GM19239 (cell line): ENCODE results near the gene PLCG2.
"Not testable (repeated sequence)": the region's sequence is repeated elsewhere in the genome, so short reads cannot be mapped to it uniquely, and the experiment has no call there.

Experiments used
- DNase-seq: peaks from one replicate; pipeline ENCODE4 v3.0.0; 2011; ENCODE audit warnings: low spot score; ENCODE audit not compliant: insufficient read length
- FAIRE-seq: peaks from 2 replicates; lab custom pipeline; 2011; peaks lifted over from hg19 to GRCh38; lab: Jason Lieb, UNC

Gene PLCG2

DNA sequence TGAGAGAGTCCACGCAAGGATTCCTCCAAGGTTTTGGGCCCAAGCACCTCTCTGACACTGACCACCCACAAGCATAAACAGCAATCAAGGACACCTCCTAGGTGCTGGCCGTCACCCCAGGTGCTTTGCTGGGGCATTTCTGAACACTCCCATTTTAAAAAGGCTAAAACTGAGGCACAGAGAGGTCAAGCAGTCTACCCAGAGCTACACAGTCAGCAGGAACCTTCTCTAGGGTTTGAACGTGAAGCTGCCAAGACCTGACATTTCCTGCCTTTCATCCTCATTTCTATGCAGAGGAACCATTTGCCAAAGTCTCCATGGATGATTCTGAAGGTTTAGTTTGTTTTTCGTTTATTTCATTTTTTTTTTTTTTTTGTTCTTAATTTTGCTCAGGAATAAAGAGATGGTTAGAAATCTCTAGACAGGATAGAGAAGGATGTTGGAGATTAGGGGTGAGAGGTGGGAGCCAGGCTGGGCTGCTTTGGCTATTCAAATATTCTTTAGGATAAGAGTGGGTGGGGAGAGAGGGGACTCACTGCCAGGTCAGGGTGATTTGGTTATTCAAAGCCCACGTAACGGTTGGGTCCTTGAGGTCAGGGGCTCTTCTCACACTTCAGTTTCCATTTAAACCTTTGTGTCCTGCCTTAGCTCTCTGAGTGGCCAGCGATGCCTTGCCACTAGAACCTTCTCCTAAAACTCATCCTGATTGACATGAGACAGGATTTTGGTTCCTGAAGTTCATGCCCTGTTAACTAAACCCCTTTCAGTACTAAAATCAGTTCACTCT, 6.2 kb downstream of the PLCG2 start:
- FAIRE-seq, result peak; percentile 56
- no peak for DNase-seq

DNA sequence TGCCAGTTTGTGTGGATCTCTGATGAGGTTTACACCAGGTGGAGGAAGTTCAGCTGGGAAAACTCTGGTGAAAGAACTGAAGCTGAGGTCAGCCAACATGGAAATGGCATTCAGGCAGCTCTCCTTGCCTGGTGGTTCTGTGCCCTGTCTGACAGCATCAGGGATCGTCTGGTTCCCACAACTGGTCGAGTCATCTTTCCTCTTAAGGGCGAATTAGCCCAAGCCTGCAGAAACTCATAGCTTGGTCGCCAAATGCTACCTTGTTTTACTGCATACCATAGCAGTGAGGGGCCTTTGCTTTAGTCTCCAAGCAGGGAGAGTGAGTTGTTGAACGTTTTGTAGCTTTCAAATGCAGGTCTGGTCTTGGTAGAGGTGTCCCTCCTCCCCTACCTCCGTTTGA, 7.2 kb downstream of the PLCG2 start:
- DNase-seq, result no peak
- peak; percentile 23 for FAIRE-seq

DNA sequence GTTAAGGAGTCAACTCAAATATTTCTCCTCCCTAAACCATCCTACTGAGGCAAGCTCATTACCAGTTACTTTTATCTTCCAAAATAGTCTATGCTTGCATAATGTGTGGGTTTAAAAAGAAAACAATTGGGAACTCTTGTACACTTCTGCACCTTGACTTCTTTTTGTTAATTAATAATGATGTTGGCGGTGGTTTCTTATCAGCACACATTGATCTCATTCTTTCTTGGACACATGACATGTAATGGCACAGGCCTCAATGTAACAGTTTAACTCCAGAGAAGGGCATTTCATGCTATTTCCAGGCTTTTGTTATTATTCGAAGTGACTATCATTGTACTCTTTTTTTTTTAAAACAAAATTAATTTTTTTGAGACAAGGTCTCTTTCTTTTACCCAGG, 7.8 kb downstream of the PLCG2 start:
- DNase-seq, result no peak
- FAIRE-seq, result no peak

DNA sequence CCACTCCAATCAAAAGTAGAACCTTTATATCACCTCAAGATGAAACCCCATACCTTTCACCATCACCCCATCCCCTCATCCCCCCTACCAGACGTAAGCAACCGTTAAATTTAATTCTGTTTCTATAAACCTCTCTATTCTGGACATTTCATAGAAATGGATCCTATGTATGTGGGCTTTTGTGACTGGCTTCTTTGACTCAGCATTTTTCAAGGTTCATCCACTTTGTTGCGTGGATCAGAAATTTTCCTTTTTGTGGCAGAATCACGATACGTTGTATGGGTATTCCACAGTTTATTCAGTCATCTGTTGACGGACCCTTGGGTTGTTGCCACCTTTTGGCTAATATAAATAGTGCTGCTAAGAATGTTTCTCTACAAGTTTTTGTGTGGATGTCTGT, 8.6 kb downstream of the PLCG2 start:
- DNase-seq, result no peak
- FAIRE-seq, result no peak

DNA sequence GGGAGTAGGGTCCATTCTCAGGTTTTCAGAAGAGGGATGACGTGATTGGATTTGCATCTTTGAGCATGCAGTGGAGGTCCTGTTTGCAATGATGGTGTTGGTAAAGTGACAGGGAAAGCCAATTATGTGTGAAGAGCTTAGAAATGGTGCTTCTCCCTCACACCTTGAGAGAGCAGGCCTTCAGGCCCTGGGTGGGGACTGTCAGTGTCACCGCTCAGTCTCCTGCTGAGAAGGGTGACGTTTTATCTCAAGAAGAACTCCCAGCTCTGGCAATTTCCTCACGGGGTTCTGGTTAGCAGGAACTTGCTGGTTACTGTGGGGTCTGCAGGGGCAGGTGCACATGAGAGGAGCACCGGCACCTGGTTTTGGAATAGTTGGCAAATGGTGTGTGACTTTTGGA, 11.2 kb downstream of the PLCG2 start:
- DNase-seq, result no peak

DNA sequence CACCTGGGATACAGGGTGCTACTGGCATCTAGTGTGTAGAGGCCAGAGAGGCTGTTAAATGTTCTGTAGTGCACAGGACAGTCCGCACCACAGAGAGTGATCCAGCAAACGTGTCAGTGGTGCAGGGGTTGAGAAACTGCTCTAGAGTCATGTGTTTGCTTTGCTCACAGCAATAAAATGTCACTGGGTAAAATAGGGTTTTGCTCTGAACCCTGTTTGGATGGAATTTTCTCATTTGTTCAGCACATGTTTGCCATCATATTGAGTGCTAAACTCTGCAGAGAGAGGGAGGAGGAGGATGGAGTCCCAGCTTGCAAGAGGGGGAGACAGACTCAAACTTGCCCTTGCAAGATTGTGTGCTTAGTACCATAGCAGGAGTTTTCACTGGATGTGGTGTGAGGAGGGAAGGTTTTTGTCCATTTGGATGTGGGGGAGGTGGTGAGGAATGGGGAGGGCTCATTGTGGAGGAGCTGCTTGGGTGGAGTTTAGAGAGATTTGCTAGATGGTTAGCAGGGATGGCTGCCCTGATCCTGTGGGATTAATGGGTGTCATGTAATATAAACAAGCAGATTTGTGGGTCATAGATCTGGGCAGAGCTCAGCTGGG, 11.8 kb downstream of the PLCG2 start:
- DNase-seq, result no peak
- FAIRE-seq, result no peak

More for the DNA sequence above, 11.2 kb downstream of the PLCG2 start:
- FAIRE-seq, result no peak

DNA sequence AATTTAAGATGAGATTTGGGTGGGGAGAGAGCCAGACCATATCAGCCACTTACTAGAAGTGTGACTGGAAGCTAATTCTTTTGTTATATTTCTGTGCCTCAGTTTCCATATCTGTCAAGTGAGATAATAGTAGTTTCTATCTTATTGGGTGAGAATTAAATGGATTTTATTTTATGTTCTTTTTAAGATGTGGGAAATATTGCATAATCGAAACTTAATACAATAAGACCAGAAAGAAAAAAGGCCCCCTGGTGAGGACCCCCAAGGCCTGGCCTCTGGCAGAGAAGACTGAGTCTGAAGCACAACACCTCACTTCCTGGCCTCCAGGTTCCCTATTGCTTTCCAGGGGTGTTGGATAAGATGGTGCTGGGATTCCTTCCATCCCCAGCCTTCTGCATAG, 13.7 kb downstream of the PLCG2 start:
- DNase-seq, result no peak
- FAIRE-seq, result no peak

DNA sequence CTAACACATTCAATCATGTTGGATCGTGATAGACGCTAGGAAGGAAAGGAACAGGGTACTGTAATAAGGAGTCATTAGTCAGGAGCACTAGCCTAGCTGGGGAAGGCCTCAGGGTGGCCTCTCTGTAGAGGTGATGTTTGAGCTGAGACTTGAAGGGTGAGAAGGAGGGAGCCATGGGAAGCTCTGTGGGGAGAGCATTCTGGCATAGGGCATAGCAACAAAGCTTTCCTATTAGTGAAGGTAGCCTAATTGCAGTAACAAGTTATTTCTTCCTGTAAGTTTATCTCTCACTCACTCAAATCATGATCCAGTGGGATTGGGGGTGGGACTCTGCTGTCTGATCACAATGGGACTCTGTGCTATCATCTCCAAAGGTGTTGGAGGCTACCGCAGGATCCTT, 16.1 kb downstream of the PLCG2 start:
- DNase-seq (no peak), FAIRE-seq (peak; percentile 8)

DNA sequence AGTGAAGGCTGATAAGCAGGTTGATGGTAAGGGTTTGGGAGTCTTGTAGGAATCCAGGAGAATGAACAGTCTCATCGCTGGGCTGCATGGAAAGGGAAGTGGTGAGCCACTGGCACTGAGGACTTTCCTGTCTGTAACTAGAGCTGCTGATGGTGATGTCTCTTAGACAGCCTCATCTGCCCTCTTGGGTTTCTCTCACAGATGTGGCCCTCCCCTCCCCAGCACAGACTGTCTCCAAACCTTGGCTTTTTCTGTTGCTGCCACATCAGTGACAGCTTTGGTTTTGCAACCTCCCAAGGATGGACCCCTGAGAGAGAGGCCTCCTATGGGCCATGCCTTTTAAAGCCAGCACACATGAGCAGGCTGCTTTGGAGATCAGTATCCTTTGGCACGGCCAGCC, 16.9 kb downstream of the PLCG2 start:
- DNase-seq, result no peak
- FAIRE-seq, result peak; percentile 80

DNA sequence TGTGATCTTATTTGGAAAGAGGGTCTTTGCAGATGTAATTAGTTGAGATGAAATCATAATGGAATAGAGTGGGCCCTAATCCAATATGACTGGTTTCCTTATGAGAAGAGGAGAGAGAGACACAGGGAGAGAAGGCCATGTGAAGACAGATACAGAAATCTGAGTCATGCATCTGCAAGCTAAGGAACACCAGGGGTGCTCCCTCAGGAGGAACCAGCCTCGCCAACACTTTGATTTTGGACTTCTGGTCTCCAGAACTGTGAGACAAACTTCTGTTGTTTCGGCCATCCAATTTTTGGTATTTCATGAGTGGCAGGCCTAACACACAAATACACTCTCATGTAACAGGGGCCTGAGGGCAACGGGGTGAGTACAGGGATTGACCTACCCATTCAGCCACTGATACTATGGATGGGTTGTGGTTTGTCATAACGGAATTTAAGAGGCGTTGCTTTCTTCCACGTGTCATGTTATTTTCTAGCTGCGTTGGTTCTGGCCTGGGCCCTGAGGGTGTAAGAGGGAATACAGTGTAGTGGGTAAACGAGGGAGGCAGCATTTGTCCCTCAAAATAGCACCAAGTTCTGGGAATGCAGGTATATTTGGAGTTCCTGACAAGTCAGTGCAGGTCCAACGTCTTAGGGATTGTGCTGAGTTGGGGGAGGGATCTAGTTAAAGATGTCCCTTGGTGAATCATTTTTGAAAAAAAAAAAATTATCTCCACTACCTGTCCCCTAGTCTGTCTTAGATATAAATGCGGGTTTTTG, 17.7 kb downstream of the PLCG2 start:
- DNase-seq (no peak), FAIRE-seq (no peak)

DNA sequence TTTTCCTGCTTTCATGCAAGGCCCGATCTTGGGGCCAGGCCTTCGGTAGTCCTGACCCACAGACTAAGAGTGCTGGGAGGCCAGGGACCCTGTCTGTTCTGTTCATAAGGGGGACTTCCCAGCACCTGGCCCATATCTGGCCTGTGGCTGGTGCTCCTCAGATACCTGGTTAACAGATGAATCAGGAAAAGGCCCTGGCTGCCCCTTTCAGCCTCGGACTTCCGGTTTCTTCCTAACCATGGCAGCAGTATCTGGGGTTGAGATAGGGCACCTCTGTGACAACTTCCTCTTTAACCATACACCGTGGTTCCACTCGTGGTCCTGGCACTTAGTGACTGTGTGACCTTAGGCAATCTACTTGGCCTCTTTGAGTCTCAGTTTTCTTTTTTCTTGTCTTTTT, 18.4 kb downstream of the PLCG2 start:
- FAIRE-seq (peak; percentile 95), DNase-seq (no peak)

DNA sequence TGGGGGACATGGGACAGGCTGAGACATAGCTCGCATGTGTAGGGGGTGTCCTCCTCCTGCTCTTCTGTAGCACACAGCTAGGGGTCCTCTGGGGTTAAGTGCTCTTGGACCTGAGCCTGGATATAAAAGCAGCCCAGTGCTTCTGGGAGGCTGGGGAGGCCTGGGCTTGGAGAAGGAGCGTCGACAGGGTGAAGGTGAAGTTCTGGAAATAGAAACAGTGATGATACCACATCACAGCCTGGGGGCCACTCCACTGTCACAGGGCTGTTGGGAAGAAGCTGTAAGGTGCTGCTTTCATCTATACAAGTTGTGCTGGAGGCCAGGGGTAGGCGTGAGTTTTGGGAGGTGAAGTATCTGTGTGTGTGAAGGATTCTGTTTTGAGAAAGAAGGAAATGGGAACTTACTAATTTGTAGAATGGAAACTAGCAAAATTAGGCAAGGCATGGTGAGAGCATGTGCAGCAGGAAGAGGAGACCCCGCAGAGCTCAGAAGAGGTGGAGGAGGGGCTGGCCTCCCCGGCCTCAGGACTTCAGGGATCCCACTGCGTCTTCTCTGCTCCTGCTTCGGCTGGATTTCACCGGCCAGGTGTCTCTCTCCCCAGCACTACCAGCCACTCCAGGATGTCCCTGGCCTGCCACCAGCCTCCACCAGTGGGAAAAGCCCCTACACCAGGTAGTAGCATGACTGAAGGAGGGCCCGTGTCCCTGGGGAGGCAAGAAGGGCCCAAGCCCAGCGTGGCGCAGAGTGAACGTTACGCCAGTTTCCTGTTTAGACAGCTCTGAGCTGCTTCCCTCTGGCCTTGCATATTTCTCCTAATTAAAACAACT, 19.4 kb downstream of the PLCG2 start:
- DNase-seq (no peak), FAIRE-seq (peak; percentile 98)

DNA sequence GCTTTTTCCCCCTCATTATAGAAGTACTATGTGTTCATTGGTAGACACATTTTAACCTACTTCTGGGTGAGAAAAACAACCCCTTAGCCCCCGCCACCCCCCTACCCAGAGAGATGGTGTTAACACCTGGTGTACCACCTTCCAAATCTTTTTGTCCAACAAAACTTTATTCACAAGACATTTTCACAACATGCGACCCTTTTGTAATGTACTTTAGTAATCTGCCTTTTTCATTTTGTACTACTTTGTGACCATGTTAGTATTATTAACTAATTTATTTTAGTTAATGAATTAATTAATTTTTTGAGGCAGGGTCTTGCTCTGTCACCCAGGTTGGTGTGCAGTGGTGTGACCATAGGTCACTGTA, 20.0 kb downstream of the PLCG2 start:
- no peak for FAIRE-seq
- DNase-seq, result no peak

DNA sequence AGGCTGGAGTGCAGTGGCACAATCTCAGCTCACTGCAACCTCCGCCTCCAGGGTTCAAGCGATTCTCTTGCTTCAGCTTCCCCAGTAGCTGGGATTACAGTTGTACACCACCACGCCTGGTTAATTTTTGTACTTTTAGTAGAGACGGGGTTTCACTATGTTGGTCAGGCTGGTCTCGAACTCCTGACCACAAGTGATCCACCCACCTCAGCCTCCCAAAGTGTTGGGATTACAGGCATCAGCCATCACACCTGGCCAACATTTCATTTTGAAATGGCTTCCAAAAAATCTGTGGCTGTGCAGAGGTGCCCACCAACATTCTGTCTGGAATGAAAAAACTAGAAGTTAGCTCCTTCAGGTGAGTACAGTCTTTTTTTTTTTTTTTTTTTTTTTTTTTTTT, 22.6 kb downstream of the PLCG2 start:
- not testable (repeated sequence) for DNase-seq, FAIRE-seq

DNA sequence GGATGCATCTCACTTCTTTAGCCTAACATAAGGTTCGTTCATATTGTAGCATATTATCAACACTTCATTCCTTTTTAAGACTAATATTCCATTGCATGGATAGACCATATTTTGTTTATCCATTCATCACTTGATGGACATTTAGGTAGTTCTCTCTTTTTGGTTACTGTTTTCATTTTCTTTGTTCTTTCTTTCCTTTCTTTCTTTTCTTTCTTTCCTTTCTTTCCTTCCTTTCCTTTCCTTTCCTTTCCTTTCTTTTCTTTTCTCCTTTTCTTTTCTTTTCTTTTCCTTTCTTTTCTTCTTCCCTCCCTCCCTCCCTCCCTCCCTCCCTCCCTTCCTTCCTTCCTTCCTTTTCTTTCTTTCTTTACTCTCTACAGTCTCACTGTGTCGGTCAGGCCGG, 24.2 kb downstream of the PLCG2 start:
- FAIRE-seq (no peak), DNase-seq (no peak)

DNA sequence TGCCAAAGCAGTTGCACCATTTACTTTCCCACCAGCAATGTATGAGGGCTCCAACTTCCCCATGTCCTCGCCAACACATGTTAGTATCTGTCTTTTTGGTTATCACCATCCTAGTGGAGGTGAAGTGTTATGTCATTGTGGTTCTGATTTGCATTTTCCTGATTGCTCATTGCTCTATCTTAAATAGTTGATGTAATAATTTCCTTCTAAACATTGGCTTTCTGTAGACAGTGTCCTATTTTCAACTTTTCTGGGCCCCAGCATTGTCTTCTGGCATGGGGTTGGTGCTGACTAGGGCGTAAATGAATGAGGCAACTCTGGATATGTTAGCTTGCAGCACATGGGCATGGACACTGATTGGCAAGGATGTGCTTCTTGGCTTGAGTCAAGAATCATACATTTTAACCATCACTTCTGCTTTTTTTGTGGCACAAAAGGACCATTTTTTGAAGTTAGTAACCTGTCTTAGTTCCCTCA, 25.1 kb downstream of the PLCG2 start:
- FAIRE-seq, result peak; percentile 94

DNA sequence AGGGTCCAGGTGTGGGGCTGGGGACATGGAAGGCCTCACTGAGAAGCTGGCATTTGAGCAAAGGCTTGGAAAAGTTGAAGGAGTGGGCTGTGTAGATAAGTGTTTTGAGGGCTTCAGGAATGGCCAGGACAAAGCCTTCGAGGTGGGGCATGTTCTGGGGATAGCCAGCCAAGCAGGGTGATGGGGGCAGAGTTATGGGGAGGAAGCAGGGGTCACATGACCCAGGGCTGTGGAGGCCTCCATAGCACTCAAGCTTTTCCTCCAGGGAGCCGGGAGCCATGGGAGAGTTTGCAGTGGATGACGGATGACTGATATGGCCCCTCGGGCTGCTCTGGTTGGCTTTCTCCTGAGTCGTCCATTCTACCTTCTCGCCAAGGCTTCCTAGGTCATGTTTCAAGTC, 27.6 kb downstream of the PLCG2 start:
- peak; percentile 49 for FAIRE-seq
- DNase-seq, result no peak

More for the DNA sequence above, 25.1 kb downstream of the PLCG2 start:
- no peak for DNase-seq

DNA sequence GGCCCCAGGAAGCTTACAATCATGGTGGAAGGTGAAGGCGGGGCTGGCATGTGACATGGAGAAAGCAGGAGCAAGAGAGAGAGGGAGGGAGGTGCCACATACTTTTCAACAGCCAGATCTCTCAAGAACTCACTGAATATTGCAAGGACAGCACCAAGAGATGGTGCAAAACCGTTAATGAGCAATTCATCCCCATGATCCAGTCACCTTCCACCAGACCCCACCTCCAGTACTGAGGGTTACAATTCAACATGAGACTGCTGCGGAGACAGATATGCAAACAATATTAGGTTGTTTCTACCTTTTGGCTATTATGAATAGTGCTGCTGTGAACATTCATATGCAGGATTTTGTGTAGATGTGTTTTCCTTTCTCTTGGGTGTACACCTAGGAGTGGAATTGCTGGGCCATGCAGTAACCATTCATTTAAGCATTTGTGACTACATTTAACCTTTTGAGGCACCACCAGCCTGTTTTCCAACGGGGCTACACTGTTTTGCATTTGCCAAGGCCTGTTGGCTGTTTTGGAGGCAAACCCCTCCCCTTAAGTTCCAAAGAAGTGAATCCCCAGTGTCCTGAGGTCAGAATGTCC, 28.8 kb downstream of the PLCG2 start:
- DNase-seq, result no peak
- FAIRE-seq, result peak; percentile 44

DNA sequence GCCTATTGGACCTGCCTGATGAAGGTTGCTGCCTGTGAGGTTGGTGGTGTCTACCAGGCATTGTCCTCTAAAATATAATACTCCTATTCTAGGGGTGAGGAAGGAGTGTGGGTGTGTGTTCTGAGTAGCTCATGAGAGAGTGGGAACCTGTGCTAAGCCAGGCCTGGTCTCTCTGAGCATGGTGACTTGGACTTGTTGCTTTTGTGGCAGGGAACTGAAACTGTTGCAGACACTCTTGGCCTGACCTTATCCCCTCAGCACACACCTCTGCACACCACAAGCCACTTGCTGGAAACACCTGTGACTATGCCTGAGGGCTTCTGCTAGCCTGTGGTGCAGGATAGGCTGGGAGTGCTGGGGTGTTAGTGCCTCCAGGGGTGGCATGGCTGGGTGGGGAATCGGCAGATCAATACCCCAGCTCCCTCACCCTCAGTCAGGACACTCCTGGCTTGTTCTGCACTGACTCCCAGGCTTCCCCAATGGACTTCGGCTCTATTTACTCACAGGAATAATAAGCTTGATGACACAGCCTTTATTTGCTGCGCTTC, 29.9 kb downstream of the PLCG2 start:
- FAIRE-seq, result peak; percentile 100
- no peak for DNase-seq

DNA sequence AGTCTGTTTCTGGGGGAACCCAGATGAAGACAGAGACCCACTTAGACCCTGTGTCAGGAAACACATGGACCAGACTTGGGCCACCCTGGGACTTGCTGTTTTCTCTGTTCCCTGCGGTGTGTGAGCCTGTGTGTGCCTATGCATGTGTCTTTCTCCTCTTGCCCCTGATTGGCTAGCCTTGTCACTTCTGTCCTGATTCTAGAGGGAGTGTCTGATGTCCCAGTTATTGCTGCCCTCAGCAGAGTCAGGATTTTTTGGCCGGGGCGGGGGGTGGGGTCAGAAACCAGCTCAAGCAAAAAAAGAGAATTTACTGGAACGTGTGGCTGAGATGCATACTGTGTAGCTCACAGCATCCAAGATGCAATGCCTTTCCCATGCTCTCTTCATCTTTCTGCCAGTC, 30.5 kb downstream of the PLCG2 start:
- DNase-seq (no peak), FAIRE-seq (peak; percentile 70)
